ENCODE results near the gene PA2G4.
"Not testable (repeated sequence)": the region's sequence is repeated elsewhere in the genome, so short reads cannot be mapped to it uniquely, and the experiment has no call there.

PA2G4 gene

GRCh38 chr12:56154818-56155217, 50.5 kb downstream of the PA2G4 start:
- ATAC-seq, result no peak

GRCh38 chr12:56155256-56155845, 51.0 kb downstream of the PA2G4 start:
- TF ChIP-seq ARNTL (CRISPR knock-in tag; IDR thresholded peaks at IDR 0.05; ENCODE audit: borderline replicate concordance, low read depth) (no peak), OSR1 (CRISPR knock-in tag; IDR thresholded peaks at IDR 0.05) (no peak), ZNF565 (CRISPR knock-in tag; conservative IDR thresholded peaks at IDR 0.05; ENCODE audit: low read depth) (no peak), BACH2 (CRISPR knock-in tag; IDR thresholded peaks at IDR 0.05; ENCODE audit: borderline replicate concordance) (no peak), ISL1 (CRISPR knock-in tag; IDR thresholded peaks at IDR 0.05) (no peak), TCF4 (CRISPR knock-in tag; IDR thresholded peaks at IDR 0.05; ENCODE audit: borderline replicate concordance) (no peak), ZFP3 (CRISPR knock-in tag; IDR thresholded peaks at IDR 0.05) (no peak), ZNF70 (CRISPR knock-in tag; IDR thresholded peaks at IDR 0.05) (no peak), ZC3H10 (CRISPR knock-in tag; IDR thresholded peaks at IDR 0.05) (no peak), CSRNP3 (CRISPR knock-in tag; IDR thresholded peaks at IDR 0.05) (no peak), ESRRG (CRISPR knock-in tag; IDR thresholded peaks at IDR 0.05) (no peak), GLIS3 (CRISPR knock-in tag; IDR thresholded peaks at IDR 0.05) (no peak), CSDC2 (CRISPR knock-in tag; IDR thresholded peaks at IDR 0.05) (no peak), RARB (CRISPR knock-in tag; IDR thresholded peaks at IDR 0.05) (no peak), PPARA (CRISPR knock-in tag; IDR thresholded peaks at IDR 0.05; ENCODE audit: borderline replicate concordance) (no peak), SNAI2 (CRISPR knock-in tag; IDR thresholded peaks at IDR 0.05) (no peak)
- TF ChIP-seq, protein P1, sequence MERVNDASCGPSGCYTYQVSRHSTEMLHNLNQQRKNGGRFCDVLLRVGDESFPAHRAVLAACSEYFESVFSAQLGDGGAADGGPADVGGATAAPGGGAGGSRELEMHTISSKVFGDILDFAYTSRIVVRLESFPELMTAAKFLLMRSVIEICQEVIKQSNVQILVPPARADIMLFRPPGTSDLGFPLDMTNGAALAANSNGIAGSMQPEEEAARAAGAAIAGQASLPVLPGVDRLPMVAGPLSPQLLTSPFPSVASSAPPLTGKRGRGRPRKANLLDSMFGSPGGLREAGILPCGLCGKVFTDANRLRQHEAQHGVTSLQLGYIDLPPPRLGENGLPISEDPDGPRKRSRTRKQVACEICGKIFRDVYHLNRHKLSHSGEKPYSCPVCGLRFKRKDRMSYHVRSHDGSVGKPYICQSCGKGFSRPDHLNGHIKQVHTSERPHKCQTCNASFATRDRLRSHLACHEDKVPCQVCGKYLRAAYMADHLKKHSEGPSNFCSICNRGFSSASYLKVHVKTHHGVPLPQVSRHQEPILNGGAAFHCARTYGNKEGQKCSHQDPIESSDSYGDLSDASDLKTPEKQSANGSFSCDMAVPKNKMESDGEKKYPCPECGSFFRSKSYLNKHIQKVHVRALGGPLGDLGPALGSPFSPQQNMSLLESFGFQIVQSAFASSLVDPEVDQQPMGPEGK (CRISPR knock-in tag; IDR thresholded peaks at IDR 0.05; ENCODE audit: borderline replicate concordance), result no peak
- TF ChIP-seq, protein P2, sequence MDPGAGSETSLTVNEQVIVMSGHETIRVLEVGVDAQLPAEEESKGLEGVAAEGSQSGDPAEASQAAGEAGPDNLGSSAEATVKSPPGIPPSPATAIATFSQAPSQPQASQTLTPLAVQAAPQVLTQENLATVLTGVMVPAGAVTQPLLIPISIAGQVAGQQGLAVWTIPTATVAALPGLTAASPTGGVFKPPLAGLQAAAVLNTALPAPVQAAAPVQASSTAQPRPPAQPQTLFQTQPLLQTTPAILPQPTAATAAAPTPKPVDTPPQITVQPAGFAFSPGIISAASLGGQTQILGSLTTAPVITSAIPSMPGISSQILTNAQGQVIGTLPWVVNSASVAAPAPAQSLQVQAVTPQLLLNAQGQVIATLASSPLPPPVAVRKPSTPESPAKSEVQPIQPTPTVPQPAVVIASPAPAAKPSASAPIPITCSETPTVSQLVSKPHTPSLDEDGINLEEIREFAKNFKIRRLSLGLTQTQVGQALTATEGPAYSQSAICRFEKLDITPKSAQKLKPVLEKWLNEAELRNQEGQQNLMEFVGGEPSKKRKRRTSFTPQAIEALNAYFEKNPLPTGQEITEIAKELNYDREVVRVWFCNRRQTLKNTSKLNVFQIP (CRISPR knock-in tag; IDR thresholded peaks at IDR 0.05; ENCODE audit: borderline replicate concordance, low read depth), result no peak
- ATAC-seq, result no peak

More at GRCh38 chr12:56154818-56155217, 50.5 kb downstream of the PA2G4 start:
- no peak for TF ChIP-seq TCF4 (CRISPR knock-in tag; IDR thresholded peaks at IDR 0.05; ENCODE audit: borderline replicate concordance)
- TF ChIP-seq, protein P2 (CRISPR knock-in tag; IDR thresholded peaks at IDR 0.05; ENCODE audit: borderline replicate concordance, low read depth), result no peak
- no peak for TF ChIP-seq TSHZ2 (CRISPR knock-in tag; IDR thresholded peaks at IDR 0.05)

DNA sequence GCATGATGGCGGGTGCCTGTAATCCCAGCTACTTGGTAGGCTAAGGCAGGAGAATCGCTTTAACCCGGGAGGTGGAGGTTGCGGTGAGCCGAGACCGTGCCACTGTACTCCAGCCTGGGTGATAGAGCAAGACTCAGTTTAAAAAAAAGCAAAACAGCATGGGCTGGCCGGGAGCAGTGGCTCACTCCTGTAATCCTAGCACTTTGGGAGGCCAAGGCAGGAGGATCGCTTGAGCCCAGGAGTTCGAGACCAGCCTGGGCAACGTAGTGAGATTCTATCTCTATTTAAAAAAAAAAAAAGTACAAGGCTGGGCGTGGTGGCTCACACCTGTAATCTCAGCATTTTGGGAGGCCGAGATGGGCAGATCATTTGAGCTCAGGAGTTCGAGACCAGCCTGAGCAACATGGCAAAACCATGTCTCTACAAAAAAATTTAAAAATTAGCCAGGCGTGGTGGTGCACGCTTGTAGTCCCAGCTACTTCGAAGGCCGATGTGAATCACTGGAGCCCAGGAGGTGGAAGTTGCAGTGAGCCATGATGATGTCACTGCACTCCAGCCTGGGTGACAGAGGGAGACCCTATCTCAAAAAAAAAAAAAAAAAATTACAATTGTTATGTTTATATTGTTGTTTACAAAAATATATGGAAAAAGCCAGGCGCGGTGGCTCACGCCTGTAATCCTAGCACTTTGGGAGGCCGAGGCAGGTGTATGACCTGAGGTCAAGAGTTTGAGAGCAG, 52.3 kb downstream of the PA2G4 start:
- not testable (repeated sequence) for ATAC-seq
